Lower lobe of right lung (tissue), 2 donors: ENCODE data around the gene ST6GALNAC4. TPM values are rescaled to one million over a fixed set of nuclear protein-coding genes. Genes with fewer than 3 reads are reported as not detected.

Experiments used
- ATAC-seq, 2 donors: fragments of 200-7000 bp; cut with Tn5 transposase; one replicate each; pipeline ENCODE4 v1.9.1; 2020 to 2022; ENCODE audit warnings: mild to moderate bottlenecking in 2 of 2, moderate library complexity in 2 of 2
- DNase-seq: peaks from one replicate; pipeline ENCODE4 v3.0.0-alpha.2; 2020
- H3K27ac ChIP-seq: fragments of 200-600 bp; one replicate; pipeline ENCODE4 v1.8.0; 2022
- H3K27me3 ChIP-seq: fragments of 200-600 bp; one replicate; pipeline ENCODE4 v1.8.0; 2022; ENCODE audit warnings: low read depth
- H3K36me3 ChIP-seq: fragments of 200-600 bp; one replicate; pipeline ENCODE4 v1.8.0; 2022; ENCODE audit warnings: mild to moderate bottlenecking
- H3K4me1 ChIP-seq: fragments of 200-600 bp; one replicate; pipeline ENCODE4 v1.8.0; 2022
- H3K4me3 ChIP-seq: fragments of 200-600 bp; one replicate; pipeline ENCODE4 v1.8.0; 2022; ENCODE audit warnings: mild to moderate bottlenecking
- H3K9me3 ChIP-seq: fragments of 200-600 bp; one replicate; pipeline ENCODE4 v1.8.0; 2022
- intact Hi-C: fragments of 100-400 bp; cut with DNase I; formaldehyde crosslinking; loops from one replicate; pipeline ENCODE4 v1.11.0; 2022
- total RNA-seq: library from RNA; stranded (reverse); fragmentation: NEBNext Ultra II Directional; extraction: Animal tissue kit (Norgen Biotek cat#: 25700); gene quantifications from one replicate; pipeline ENCODE4 v1.2.1, GENCODE V29; 2021
- TF ChIP-seq, protein P1 (sequence below): fragments of 200-600 bp; IDR thresholded peaks from one replicate; pipeline ENCODE4 v1.8.0; 2022; ENCODE audit warnings: antibody characterized with exemption, mild to moderate bottlenecking
- donor health status: DM: no; HTN: yes; CAD: no; lungs with severe emphysema.

Gene ST6GALNAC4
- total RNA-seq, 1 donor from 2014 or later: 45.6 TPM

DNA sequence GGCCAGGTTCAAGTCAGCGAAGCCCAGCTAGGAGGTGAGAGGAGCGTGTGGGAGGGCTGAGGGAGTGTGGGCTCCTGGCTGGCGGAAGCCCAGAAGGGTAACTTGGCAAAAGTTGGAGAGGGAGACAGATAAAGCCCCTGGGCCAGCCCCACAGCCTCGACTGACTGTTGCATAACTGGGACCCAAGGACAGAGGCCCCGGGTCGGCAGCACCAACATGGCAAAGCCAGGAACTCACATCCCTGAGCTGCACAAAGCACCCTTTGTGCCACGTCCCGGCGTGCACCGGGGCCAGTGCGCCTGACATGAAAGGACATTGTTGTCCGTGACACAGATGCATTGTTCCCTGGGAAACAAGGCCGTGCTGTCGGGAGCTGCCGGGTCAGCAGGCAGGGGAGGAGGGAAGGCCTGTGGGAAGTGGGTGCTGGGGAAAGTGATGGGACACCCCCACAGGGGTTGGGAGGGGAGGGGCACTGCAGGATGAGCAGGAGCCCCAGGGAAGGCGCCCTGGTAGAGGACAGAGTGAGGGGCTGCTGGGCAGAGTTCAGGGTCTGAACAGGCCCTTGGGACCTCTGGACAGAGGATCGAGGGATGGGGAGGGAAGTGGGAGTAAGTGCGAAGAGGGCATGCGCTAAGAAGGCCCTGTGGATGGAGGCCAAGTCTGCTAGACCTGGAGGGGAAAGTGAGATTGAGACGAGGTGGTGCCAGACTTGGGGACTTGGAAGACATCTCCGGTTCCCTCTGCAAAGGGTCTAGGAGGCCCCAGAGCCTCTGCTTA, 33.9 kb upstream of the ST6GALNAC4 start:
- no peak overlapping the region for H3K4me3 ChIP-seq
- no peaks in the 10 kb centered on the region for H3K9me3 ChIP-seq
- TF ChIP-seq, protein P1, sequence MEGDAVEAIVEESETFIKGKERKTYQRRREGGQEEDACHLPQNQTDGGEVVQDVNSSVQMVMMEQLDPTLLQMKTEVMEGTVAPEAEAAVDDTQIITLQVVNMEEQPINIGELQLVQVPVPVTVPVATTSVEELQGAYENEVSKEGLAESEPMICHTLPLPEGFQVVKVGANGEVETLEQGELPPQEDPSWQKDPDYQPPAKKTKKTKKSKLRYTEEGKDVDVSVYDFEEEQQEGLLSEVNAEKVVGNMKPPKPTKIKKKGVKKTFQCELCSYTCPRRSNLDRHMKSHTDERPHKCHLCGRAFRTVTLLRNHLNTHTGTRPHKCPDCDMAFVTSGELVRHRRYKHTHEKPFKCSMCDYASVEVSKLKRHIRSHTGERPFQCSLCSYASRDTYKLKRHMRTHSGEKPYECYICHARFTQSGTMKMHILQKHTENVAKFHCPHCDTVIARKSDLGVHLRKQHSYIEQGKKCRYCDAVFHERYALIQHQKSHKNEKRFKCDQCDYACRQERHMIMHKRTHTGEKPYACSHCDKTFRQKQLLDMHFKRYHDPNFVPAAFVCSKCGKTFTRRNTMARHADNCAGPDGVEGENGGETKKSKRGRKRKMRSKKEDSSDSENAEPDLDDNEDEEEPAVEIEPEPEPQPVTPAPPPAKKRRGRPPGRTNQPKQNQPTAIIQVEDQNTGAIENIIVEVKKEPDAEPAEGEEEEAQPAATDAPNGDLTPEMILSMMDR: no peak
- no peaks in the 10 kb centered on the region for H3K27me3 ChIP-seq
- intact Hi-C loops: no loop called here
- no peak for ATAC-seq
- DNase-seq: no peak
- H3K27ac ChIP-seq: peak overlapping the region; percentile 6
- H3K4me1 ChIP-seq: peaks cover 26% of the 10 kb centered on the region
- peaks cover 7% of the 10 kb centered on the region for H3K36me3 ChIP-seq

DNA sequence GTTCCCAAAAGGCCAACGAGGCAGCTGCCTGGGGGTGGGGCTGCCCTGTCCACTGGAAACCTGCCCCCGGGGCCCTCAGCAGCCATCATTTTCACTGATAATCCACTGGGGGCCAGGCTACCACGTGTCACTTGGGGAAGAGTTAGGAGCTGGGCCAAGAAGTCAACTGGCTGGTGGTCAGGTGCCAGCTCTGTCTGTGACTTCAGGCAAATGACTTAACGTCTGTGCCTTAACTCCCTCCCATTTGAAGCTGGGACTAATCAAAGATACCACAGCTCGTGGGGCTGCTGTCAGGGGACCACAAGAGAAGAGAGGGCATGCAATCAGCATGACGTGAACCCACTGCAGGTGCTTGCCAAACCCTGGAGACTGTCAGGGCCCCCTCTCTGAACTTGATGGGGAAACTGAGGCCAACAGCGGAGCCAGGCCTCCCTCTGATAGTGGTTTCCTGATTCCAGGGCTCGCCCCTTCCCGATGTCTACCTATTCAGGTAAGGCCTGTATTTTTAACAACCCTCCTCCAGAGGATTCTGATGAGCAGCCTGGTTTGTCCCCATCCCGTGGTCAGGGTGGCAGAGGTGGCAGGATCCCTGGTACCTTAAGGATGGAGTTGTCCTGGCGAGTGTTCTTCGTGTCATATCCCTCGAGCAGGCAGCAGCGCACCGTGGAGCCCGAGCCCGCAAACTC, 33.1 kb upstream of the ST6GALNAC4 start:
- Histone ChIP-seq H3K36me3 (peaks cover 15% of the 10 kb centered on the region), H3K9me3 (no peaks in the 10 kb centered on the region), H3K4me1 (peaks cover 19% of the 10 kb centered on the region), H3K27ac (no peak overlapping the region), H3K27me3 (no peaks in the 10 kb centered on the region), H3K4me3 (no peak overlapping the region)
- intact Hi-C loops: loop anchor here (10.0 kb wide), 1 partner anchor 95 kb away; no protein-coding TSS in a partner anchor
- ATAC-seq: no peak
- DNase-seq: no peak
- TF ChIP-seq, protein P1: no peak

GRCh38 chr9:127947841-127948710, 31.2 kb upstream of the ST6GALNAC4 start:
- ATAC-seq (no peak), DNase-seq (no peak)
- Histone ChIP-seq H3K4me3 (no peak overlapping the region), H3K4me1 (peaks cover 25% of the 10 kb centered on the region), H3K27ac (no peak overlapping the region), H3K9me3 (no peaks in the 10 kb centered on the region), H3K27me3 (no peaks in the 10 kb centered on the region), H3K36me3 (peaks cover 29% of the 10 kb centered on the region)
- intact Hi-C loops: loop anchor here (10.0 kb wide), 1 partner anchor 97 kb away; no protein-coding TSS in a partner anchor
- TF ChIP-seq, protein P1: no peak

- Histone ChIP-seq H3K27me3 (no peaks in the 10 kb centered on the region), H3K4me1 (peaks cover 32% of the 10 kb centered on the region), H3K4me3 (no peak overlapping the region), H3K36me3 (peaks cover 43% of the 10 kb centered on the region), H3K9me3 (no peaks in the 10 kb centered on the region), H3K27ac (no peak overlapping the region)
- TF ChIP-seq, protein P1: no peak
- DNase-seq: no peak
- no peak for ATAC-seq
- intact Hi-C loops: loop anchor here (10.0 kb wide), 1 partner anchor 98 kb away; no protein-coding TSS in a partner anchor
Measured at GRCh38 chr9:127946728-127947127, 29.9 kb upstream of the ST6GALNAC4 start.

DNA sequence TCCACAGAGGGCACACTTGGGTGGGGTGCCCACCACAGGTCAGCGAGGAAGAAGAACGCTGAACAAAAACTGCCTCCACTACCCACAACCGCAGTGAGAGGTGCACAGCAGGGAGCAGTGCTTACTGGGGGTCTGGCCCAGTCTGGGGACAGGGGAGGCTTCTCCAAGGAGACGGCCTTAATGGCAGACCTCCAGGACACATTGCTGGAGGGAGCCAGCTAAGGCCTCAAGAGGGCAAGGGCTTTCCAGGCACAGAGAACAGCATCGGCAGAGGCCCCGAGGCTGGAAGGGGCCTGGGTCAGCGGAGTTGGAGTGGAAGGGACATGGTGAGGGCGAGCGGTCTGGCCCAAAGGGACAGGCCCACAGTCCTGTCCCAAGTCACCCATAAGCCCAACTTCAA, 29.1 kb upstream of the ST6GALNAC4 start:
- TF ChIP-seq, protein P1: no peak
- intact Hi-C loops: loop anchor here (10.0 kb wide), 1 partner anchor 99 kb away; no protein-coding TSS in a partner anchor
- Histone ChIP-seq H3K9me3 (no peaks in the 10 kb centered on the region), H3K36me3 (peaks cover 49% of the 10 kb centered on the region), H3K4me1 (peaks cover 32% of the 10 kb centered on the region), H3K27me3 (no peaks in the 10 kb centered on the region), H3K27ac (no peak overlapping the region), H3K4me3 (no peak overlapping the region)
- DNase-seq (no peak), ATAC-seq (no peak)
